Panc1 (cell line): ENCODE results near the gene PEX13. TPM values are rescaled to one million over a fixed set of nuclear protein-coding genes. Genes with fewer than 3 reads are reported as not detected.
A peak's percentile ranks its signal among the peaks of the same experiment; 100 is the strongest.

Experiments
- ATAC-seq: fragments of 200-7000 bp; cut with Tn5 transposase; 2 replicates; pipeline ENCODE4 v1.9.1; 2020; ENCODE audit warnings: mild to moderate bottlenecking, moderate library complexity
- BruUV-seq: library from RNA; stranded (reverse); fragments of 400-500 nt; replicated peaks from 2 replicates; lab custom pipeline; 2021; lab: Mats Ljungman, UMichigan
- CTCF ChIA-PET: fragments of 300-600 bp; sonication (Branson Sonifier 250); formaldehyde crosslinking; loops from one replicate; lab custom pipeline; 2022; ENCODE audit warnings: antibody characterized with exemption; lab: Charles Lee
- POLR2A ChIA-PET: fragments of 300-600 bp; sonication (Branson Sonifier 250); formaldehyde crosslinking; loops from one replicate; lab custom pipeline; 2022; ENCODE audit warnings: antibody characterized with exemption; lab: Charles Lee
- DNase-seq: peaks from one replicate; pipeline ENCODE4 v3.0.0-alpha.2; 2010; ENCODE audit warnings: low read depth, low spot score
- H3K27ac ChIP-seq: 2 replicates; pipeline ENCODE4 v1.5.1; 2011; ENCODE audit warnings: mild to moderate bottlenecking, low read length, inconsistent platforms
- H3K27me3 ChIP-seq: fragments of 200-500 bp; sonication (Bioruptor generic); 2 replicates; pipeline ENCODE4 v1.6.0; 2014; ENCODE audit warnings: low read length, inconsistent platforms; ENCODE audit not compliant: control insufficient read depth, insufficient read depth
- H3K36me3 ChIP-seq: fragments of 200-500 bp; sonication (Bioruptor generic); 2 replicates; pipeline ENCODE4 v1.5.1; 2014; ENCODE audit warnings: inconsistent platforms, mild to moderate bottlenecking, low read length, moderate library complexity; ENCODE audit not compliant: control insufficient read depth, insufficient read depth
- H3K4me1 ChIP-seq: 2 replicates; pipeline ENCODE4 v1.5.1; 2011; ENCODE audit warnings: inconsistent platforms, mild to moderate bottlenecking, low read length, moderate library complexity; ENCODE audit not compliant: control insufficient read depth, insufficient read depth
- H3K4me3 ChIP-seq, 2 experiments: 2 replicates each; pipeline ENCODE4 v1.5.1; 2011 to 2012; ENCODE audit warnings: low read depth in 2 of 2, low read length in 2 of 2, mild to moderate bottlenecking in 2 of 2, inconsistent platforms in 1 of 2, moderate library complexity in 1 of 2
- H3K9me3 ChIP-seq: fragments of 200-500 bp; sonication (Bioruptor generic); 2 replicates; pipeline ENCODE4 v1.5.1; 2014; ENCODE audit warnings: low read depth, mild to moderate bottlenecking, inconsistent platforms, low read length, moderate library complexity; ENCODE audit not compliant: control insufficient read depth, insufficient read depth
- CTCF ChIP-seq: fragments of 450-650 bp; IDR thresholded peaks from 2 replicates; pipeline ENCODE4 v1.5.1; 2017; ENCODE audit warnings: mild to moderate bottlenecking
- POLR2AphosphoS5 ChIP-seq: IDR thresholded peaks from 2 replicates; pipeline ENCODE4 v1.6.1; 2012; ENCODE audit warnings: mild to moderate bottlenecking, low read depth, low read length, moderate library complexity
- REST ChIP-seq, 2 experiments: IDR thresholded peaks; 2 replicates each; pipeline ENCODE4 v1.6.1; 2011 to 2012; ENCODE audit warnings: low read depth in 2 of 2, control low read depth in 1 of 2, low read length in 1 of 2, mild to moderate bottlenecking in 1 of 2, moderate library complexity in 1 of 2; ENCODE audit not compliant: insufficient read depth in 1 of 2
- SIN3A ChIP-seq: IDR thresholded peaks from 2 replicates; pipeline ENCODE4 v1.6.1; 2012; ENCODE audit warnings: low read depth, mild to moderate bottlenecking, low read length, moderate library complexity, borderline replicate concordance; ENCODE audit not compliant: insufficient read depth
- TCF7L2 ChIP-seq: IDR thresholded peaks from 2 replicates; pipeline ENCODE4 v1.6.1; 2011; ENCODE audit warnings: mild to moderate bottlenecking, low read depth, low read length, inconsistent platforms
- in situ Hi-C: cut with HindIII; loops from 2 replicates; pipeline ENCODE4 v1.10.0; 2016; ENCODE audit warnings: low sequenced_read_pairs, low pct_unique_long_range_greater_than_20kb
- intact Hi-C: fragments of 100-400 bp; cut with micrococcal nuclease; formaldehyde crosslinking; loops from one replicate; pipeline ENCODE4 v1.10.0; 2022; ENCODE audit not compliant: unreplicated experiment
- total RNA-seq: library from RNA; stranded (reverse); gene quantifications from one replicate; pipeline ENCODE4 v1.2.1, GENCODE V29; 2021; ENCODE audit not compliant: unreplicated experiment

Gene PEX13
- total RNA-seq, 1 experiment from 2014 or later, result 24.7 TPM

- ATAC-seq, result no peak; the same call in 1 of the 2 replicates
- H3K27me3 ChIP-seq, result no peaks in the 10 kb centered on the region
- BruUV-seq, result TSS peak; percentile 92
- H3K36me3 ChIP-seq, result peaks cover 3% of the 10 kb centered on the region; the same call in 1 of the 2 replicates
- peak overlapping the region; percentile 94 to 98 for H3K4me3 ChIP-seq
- no peaks in the 10 kb centered on the region for H3K9me3 ChIP-seq
- POLR2A ChIA-PET, result no interaction called here
- CTCF ChIA-PET, result no interaction called here
- peak; percentile 94 for TF ChIP-seq TCF7L2
- TF ChIP-seq CTCF, result no peak
- intact Hi-C loops (no loop called here), in situ Hi-C loops (no loop called here)
- peaks cover 12% of the 10 kb centered on the region; the same call in 1 of the 2 replicates for H3K4me1 ChIP-seq
- DNase-seq, result no peak
- peak overlapping the region; percentile 99 for H3K27ac ChIP-seq
Observed at GRCh38 chr2:61016392-61017002, 1.0 kb upstream of the PEX13 start.

GRCh38 chr2:61017003-61017555 is 441 bp upstream of the PEX13 start:
- H3K4me3 ChIP-seq, result peak overlapping the region; percentile 94 to 98
- peaks cover 3% of the 10 kb centered on the region; the same call in 1 of the 2 replicates for H3K36me3 ChIP-seq
- no peaks in the 10 kb centered on the region for H3K27me3 ChIP-seq
- POLR2A ChIA-PET, result no interaction called here
- H3K4me1 ChIP-seq, result peaks cover 12% of the 10 kb centered on the region; the same call in 1 of the 2 replicates
- BruUV-seq, result no TSS peak
- intact Hi-C loops (no loop called here), in situ Hi-C loops (no loop called here)
- CTCF ChIA-PET, result no interaction called here
- peak; percentile 78 for DNase-seq
- H3K27ac ChIP-seq, result peak overlapping the region; percentile 99
- peak; percentile 16; the same call in 1 of the 2 replicates for TF ChIP-seq POLR2AphosphoS5
- no peak for TF ChIP-seq REST (IDR thresholded peaks at IDR 0.05; ENCODE audit: insufficient read depth in 1 of 2, low read depth in 2 of 2, low read length in 1 of 2)
- no peaks in the 10 kb centered on the region for H3K9me3 ChIP-seq
- ATAC-seq, result peak; percentile 88

- BruUV-seq, result TSS peak; percentile 74
- intact Hi-C loops, result no loop called here
- POLR2A ChIA-PET, result no interaction called here
- no peak for DNase-seq
- in situ Hi-C loops, result no loop called here
- Histone ChIP-seq H3K4me1 (peaks cover 12% of the 10 kb centered on the region; the same call in 1 of the 2 replicates), H3K27ac (peak overlapping the region; percentile 99), H3K27me3 (no peaks in the 10 kb centered on the region), H3K9me3 (no peaks in the 10 kb centered on the region), H3K4me3 (peak overlapping the region; percentile 94 to 98), H3K36me3 (peaks cover 3% of the 10 kb centered on the region; the same call in 1 of the 2 replicates)
- no peak; the same call in none of the 2 replicates for ATAC-seq
- no peak for TF ChIP-seq SIN3A
- no peak for TF ChIP-seq POLR2AphosphoS5
- TF ChIP-seq TCF7L2, result no peak
- TF ChIP-seq REST (IDR thresholded peaks at IDR 0.05; ENCODE audit: insufficient read depth in 1 of 2, low read depth in 2 of 2, low read length in 1 of 2), result no peak
- no peak for TF ChIP-seq CTCF
- CTCF ChIA-PET, result no interaction called here
Observed at GRCh38 chr2:61018318-61018755, 817 bp downstream of the PEX13 start.
